CD14-positive monocyte (primary cell): ENCODE data around the gene RPL15. TPM values are rescaled to one million over a fixed set of nuclear protein-coding genes. Genes with fewer than 3 reads are reported as not detected.

Experiments used
- DNase-seq, 3 donors: peaks; one replicate each; pipeline ENCODE4 v3.0.0-alpha.2; 2011 to 2022
- H2AFZ ChIP-seq: 2 replicates; pipeline ENCODE4 v1.6.0; 2012; ENCODE audit warnings: mild to moderate bottlenecking, low read depth, low read length, inconsistent platforms; ENCODE audit not compliant: insufficient read depth, poor library complexity, severe bottlenecking
- H3K27ac ChIP-seq, 2 donors: 1 replicate in 1 of 2; 2 replicates in 1 of 2; pipeline ENCODE4 v1.5.1; 2012 to 2013; ENCODE audit warnings: low read length in 2 of 2, control low read depth in 1 of 2, inconsistent platforms in 1 of 2, low read depth in 1 of 2, mild to moderate bottlenecking in 1 of 2
- H3K27me3 ChIP-seq, 2 donors: one replicate each; pipeline versions ENCODE4 v1.6.0 to v1.6.1; 2011 to 2013; ENCODE audit warnings: low read length in 2 of 2; ENCODE audit not compliant: control insufficient read depth in 2 of 2, insufficient read depth in 2 of 2
- H3K36me3 ChIP-seq, 2 donors: replicated peaks in 1 of 2; 1 replicate in 1 of 2; 2 replicates in 1 of 2; pipeline versions ENCODE4 v1.5.1 to v1.6.1; 2012 to 2013; ENCODE audit warnings: low read length in 2 of 2, control low read depth in 1 of 2, inconsistent platforms in 1 of 2, mild to moderate bottlenecking in 1 of 2; ENCODE audit not compliant: insufficient read depth in 2 of 2, control insufficient read depth in 1 of 2
- H3K4me1 ChIP-seq, 2 donors: 1 replicate in 1 of 2; 2 replicates in 1 of 2; pipeline versions ENCODE4 v1.5.1 to v1.6.1; 2012 to 2013; ENCODE audit warnings: low read length in 2 of 2, control low read depth in 1 of 2, inconsistent platforms in 1 of 2, mild to moderate bottlenecking in 1 of 2, moderate library complexity in 1 of 2; ENCODE audit not compliant: insufficient read depth in 2 of 2, control insufficient read depth in 1 of 2
- H3K4me2 ChIP-seq: replicated peaks from 2 replicates; pipeline ENCODE3; 2012; ENCODE audit warnings: low read length, moderate library complexity, mild to moderate bottlenecking; ENCODE audit not compliant: poor library complexity, severe bottlenecking; ENCODE audit errors: extremely low read depth
- H3K4me3 ChIP-seq, 3 experiments: fragments of 200-600 bp in 1 of 3; sonication (generic) in 1 of 3; replicated peaks in 1 of 3; 1 replicate in 2 of 3; 2 replicates in 1 of 3; pipeline ENCODE4 v1.5.1; 2011 to 2013; ENCODE audit warnings: low read length in 3 of 3, mild to moderate bottlenecking in 3 of 3, control low read depth in 2 of 3, low read depth in 2 of 3, inconsistent platforms in 1 of 3, moderate library complexity in 1 of 3
- H3K79me2 ChIP-seq: 2 replicates; pipeline ENCODE4 v1.6.0; 2012; ENCODE audit warnings: mild to moderate bottlenecking, control low read depth, inconsistent platforms, low read length, moderate library complexity; ENCODE audit not compliant: insufficient read depth
- H3K9ac ChIP-seq: 2 replicates; pipeline ENCODE4 v1.6.0; 2017; ENCODE audit warnings: low read length, mild to moderate bottlenecking; ENCODE audit not compliant: insufficient read depth, poor library complexity, severe bottlenecking
- H3K9me3 ChIP-seq, 2 donors: replicated peaks in 1 of 2; 1 replicate in 1 of 2; 2 replicates in 1 of 2; pipeline versions ENCODE4 v1.5.1 to v1.6.1; 2012 to 2013; ENCODE audit warnings: low read length in 2 of 2, control low read depth in 1 of 2; ENCODE audit not compliant: control insufficient read depth in 1 of 2, insufficient read depth in 1 of 2
- H4K20me1 ChIP-seq: 2 replicates; pipeline ENCODE4 v1.6.0; 2012; ENCODE audit warnings: mild to moderate bottlenecking, low read length, control low read depth, moderate library complexity; ENCODE audit not compliant: insufficient read depth
- H3K27ac Mint-ChIP-seq, 7 donors: one replicate each; pipeline ENCODE4 v1.8.0; 2020; ENCODE audit warnings: mild to moderate bottlenecking in 7 of 7, mixed read lengths in 7 of 7, moderate library complexity in 6 of 7, inconsistent platforms in 2 of 7
- H3K27me3 Mint-ChIP-seq, 3 donors: one replicate each; pipeline ENCODE4 v1.8.0; 2021 to 2022; ENCODE audit warnings: low read depth in 3 of 3, mild to moderate bottlenecking in 3 of 3, mixed read lengths in 3 of 3, moderate library complexity in 3 of 3, inconsistent platforms in 1 of 3
- H3K36me3 Mint-ChIP-seq, 2 donors: one replicate each; pipeline ENCODE4 v1.8.0; 2020; ENCODE audit warnings: mixed read lengths in 2 of 2, inconsistent platforms in 1 of 2, mild to moderate bottlenecking in 1 of 2
- H3K4me1 Mint-ChIP-seq: one replicate; pipeline ENCODE4 v1.8.0; 2020; ENCODE audit warnings: mild to moderate bottlenecking, mixed read lengths
- H3K4me3 Mint-ChIP-seq, 2 donors: one replicate each; pipeline ENCODE4 v1.8.0; 2020; ENCODE audit warnings: mild to moderate bottlenecking in 2 of 2, mixed read lengths in 2 of 2, moderate library complexity in 1 of 2
- H3K9me3 Mint-ChIP-seq, 7 donors: one replicate each; pipeline ENCODE4 v1.8.0; 2020 to 2022; ENCODE audit warnings: mixed read lengths in 7 of 7, mild to moderate bottlenecking in 6 of 7, moderate library complexity in 6 of 7, inconsistent platforms in 2 of 7
- WGBS: methylation state at CpG from one replicate; pipeline ENCODE4 v1.1.5; 2013; ENCODE audit warnings: missing lambda C conversion rate; ENCODE audit not compliant: insufficient coverage; 5-methylcytosine and 5-hydroxymethylcytosine counted together
- intact Hi-C, 2 donors: fragments of 100-400 bp; cut with micrococcal nuclease; formaldehyde crosslinking; loops; one replicate each; pipeline versions ENCODE4 v1.15.0 to v1.15.1; 2023
- polyA plus RNA-seq, 3 donors: library from polyadenylated mRNA; depleted of rRNA in 1 of 3; unstranded in 2 of 3; stranded (reverse) in 1 of 3; fragments of 300-500 nt in 2 of 3; fragments of >200 nt in 1 of 3; fragmentation: Illumina TruSeq in 2 of 3; gene quantifications; 1 replicate in 2 of 3; 2 replicates in 1 of 3; pipeline ENCODE4 v1.2.3, GENCODE V29; 2012 to 2021
- TF ChIP-seq, protein P1 (sequence below): fragments of 200-600 bp; IDR thresholded peaks from one replicate; pipeline ENCODE4 v1.8.0; 2022; ENCODE audit warnings: antibody characterized with exemption, mild to moderate bottlenecking

Gene RPL15
- polyA plus RNA-seq, 3 donors: 2,510 to 3,161 (median 2,781) TPM

DNA sequence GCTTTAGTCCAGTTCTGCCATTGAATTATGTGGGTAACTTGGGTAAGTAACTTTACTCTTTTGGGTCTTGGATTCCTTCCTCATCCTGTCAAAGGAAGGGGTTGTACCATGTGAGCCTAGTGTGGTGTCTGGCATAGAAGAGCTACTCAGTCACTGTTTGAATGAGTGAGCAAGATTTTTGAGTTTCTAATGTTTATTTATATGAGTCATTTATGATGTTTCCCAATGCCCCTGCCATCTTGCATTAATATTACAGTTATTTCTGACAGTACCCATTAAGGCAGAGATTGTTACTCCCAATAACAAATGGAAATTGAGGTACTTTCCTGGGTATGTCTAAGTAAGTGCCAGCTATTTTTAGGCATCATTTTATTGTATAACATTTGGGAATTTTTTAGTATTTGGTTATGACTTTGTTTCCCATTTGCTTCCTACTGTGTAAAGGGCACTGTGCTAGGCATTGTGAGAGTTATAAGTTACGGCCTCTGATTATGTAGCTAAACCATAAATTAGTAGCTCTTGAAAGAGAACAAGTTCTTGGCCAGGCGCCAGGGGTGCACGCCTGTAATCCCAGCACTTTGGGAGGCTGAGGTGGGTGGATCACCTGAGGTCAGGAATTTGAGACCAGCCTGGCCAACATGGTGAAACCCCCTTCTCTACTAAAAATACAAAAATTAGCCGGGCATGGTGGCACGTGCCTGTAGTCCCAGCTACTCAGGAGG, 51.7 kb downstream of the RPL15 start:
- no peaks in the 10 kb centered on the region for H3K27me3 Mint-ChIP-seq
- Histone ChIP-seq H3K9me3 (no peaks in the 10 kb centered on the region), H3K4me3 (no peak overlapping the region), H3K4me1 (no peaks in the 10 kb centered on the region), H3K4me2 (no peak overlapping the region), H3K9ac (no peak overlapping the region), H2AFZ (no peak overlapping the region), H4K20me1 (no peaks in the 10 kb centered on the region), H3K27ac (no peak overlapping the region), H3K79me2 (no peaks in the 10 kb centered on the region), H3K36me3 (peaks cover 10 to 38% of the 10 kb centered on the region in 2 donors), H3K27me3 (no peaks in the 10 kb centered on the region)
- TF ChIP-seq, protein P1, sequence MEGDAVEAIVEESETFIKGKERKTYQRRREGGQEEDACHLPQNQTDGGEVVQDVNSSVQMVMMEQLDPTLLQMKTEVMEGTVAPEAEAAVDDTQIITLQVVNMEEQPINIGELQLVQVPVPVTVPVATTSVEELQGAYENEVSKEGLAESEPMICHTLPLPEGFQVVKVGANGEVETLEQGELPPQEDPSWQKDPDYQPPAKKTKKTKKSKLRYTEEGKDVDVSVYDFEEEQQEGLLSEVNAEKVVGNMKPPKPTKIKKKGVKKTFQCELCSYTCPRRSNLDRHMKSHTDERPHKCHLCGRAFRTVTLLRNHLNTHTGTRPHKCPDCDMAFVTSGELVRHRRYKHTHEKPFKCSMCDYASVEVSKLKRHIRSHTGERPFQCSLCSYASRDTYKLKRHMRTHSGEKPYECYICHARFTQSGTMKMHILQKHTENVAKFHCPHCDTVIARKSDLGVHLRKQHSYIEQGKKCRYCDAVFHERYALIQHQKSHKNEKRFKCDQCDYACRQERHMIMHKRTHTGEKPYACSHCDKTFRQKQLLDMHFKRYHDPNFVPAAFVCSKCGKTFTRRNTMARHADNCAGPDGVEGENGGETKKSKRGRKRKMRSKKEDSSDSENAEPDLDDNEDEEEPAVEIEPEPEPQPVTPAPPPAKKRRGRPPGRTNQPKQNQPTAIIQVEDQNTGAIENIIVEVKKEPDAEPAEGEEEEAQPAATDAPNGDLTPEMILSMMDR: no peak
- peaks cover 3% of the 10 kb centered on the region for H3K4me1 Mint-ChIP-seq
- peaks cover 40 to 46% of the 10 kb centered on the region in 2 donors for H3K36me3 Mint-ChIP-seq
- H3K4me3 Mint-ChIP-seq: no peak overlapping the region
- DNase-seq: peak; percentile 15 to 75 (median 53)
- H3K9me3 Mint-ChIP-seq: no peaks in the 10 kb centered on the region
- WGBS: 93% methylated on average over 5 of the region's 5 CpGs
- intact Hi-C loops: loop anchor here in 1 of 2 donors (10.0 kb wide), 1 partner anchor 54 kb away; the partner anchor contains the start of genes NKIRAS1 and RPL15
- H3K27ac Mint-ChIP-seq: peak overlapping the region in 1 of 7 donors; percentile 28

DNA sequence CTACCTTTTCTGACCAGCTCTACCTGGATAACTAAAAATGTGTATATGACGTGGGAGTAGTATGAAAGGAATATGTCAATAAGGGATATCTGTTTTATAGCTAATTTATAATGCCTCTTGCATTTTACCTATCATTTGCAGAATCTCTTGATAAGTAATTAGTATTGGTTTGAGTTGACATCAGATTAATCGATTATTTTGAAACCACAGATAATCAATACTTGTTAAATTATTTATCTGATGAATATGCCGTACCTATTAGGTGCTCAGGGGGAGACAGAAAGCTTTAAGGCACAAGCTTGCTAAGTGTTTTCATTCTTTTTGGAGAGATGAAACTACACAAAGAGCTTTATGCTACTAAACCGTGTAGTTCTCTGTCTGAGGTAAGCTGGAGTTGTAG, 52.5 kb downstream of the RPL15 start:
- no peak for DNase-seq
- H3K4me3 ChIP-seq: no peak overlapping the region

More for the DNA sequence above, 52.5 kb downstream of the RPL15 start:
- Mint-ChIP-seq H3K27ac (no peak overlapping the region), H3K4me3 (no peak overlapping the region), H3K9me3 (no peaks in the 10 kb centered on the region), H3K4me1 (peaks cover 3% of the 10 kb centered on the region), H3K36me3 (peaks cover 37 to 40% of the 10 kb centered on the region in 2 donors), H3K27me3 (no peaks in the 10 kb centered on the region)
- TF ChIP-seq, protein P1: no peak
- no peaks in the 10 kb centered on the region for H3K9me3 ChIP-seq
- H3K4me2 ChIP-seq: no peak overlapping the region
- H2AFZ ChIP-seq: no peak overlapping the region
- no peaks in the 10 kb centered on the region for H3K4me1 ChIP-seq
- no peak overlapping the region for H3K27ac ChIP-seq
- intact Hi-C loops: loop anchor here in 1 of 2 donors (10.0 kb wide), 1 partner anchor 55 kb away; the partner anchor contains the start of genes NKIRAS1 and RPL15
- no peaks in the 10 kb centered on the region for H4K20me1 ChIP-seq
- H3K36me3 ChIP-seq: peaks cover 10 to 31% of the 10 kb centered on the region in 2 donors
- WGBS: 100% methylated on average over 1 of the region's 4 CpGs
- H3K9ac ChIP-seq: no peak overlapping the region
- H3K27me3 ChIP-seq: no peaks in the 10 kb centered on the region
- no peaks in the 10 kb centered on the region for H3K79me2 ChIP-seq

Other genes starting within 250 kb of the RPL15 start
- 10 to 100 TPM; 31.3 to 60.2 (median 34.6) TPM for gene UBE2E1, start 111.2 kb upstream of the RPL15 start, polyA plus RNA-seq
- gene NKIRAS1, start 142 bp upstream of the RPL15 start, polyA plus RNA-seq: 1 to 10 TPM in 2 of 3 donors, under 1 TPM in 1; 0.69 to 2.0 (median 1.9) TPM
- 1 to 10 TPM; 4.1 to 5.4 (median 5.3) TPM for gene NR1D2, start 28.2 kb downstream of the RPL15 start, polyA plus RNA-seq